ENCODE data around the gene NUPR1. TPM values are rescaled to one million over a fixed set of nuclear protein-coding genes. Genes with fewer than 3 reads are reported as not detected.
A peak's percentile ranks its signal among the peaks of the same experiment; 100 is the strongest.

The NUPR1 gene
- total RNA-seq, 2 experiments from 2014 or later: not detected

DNA sequence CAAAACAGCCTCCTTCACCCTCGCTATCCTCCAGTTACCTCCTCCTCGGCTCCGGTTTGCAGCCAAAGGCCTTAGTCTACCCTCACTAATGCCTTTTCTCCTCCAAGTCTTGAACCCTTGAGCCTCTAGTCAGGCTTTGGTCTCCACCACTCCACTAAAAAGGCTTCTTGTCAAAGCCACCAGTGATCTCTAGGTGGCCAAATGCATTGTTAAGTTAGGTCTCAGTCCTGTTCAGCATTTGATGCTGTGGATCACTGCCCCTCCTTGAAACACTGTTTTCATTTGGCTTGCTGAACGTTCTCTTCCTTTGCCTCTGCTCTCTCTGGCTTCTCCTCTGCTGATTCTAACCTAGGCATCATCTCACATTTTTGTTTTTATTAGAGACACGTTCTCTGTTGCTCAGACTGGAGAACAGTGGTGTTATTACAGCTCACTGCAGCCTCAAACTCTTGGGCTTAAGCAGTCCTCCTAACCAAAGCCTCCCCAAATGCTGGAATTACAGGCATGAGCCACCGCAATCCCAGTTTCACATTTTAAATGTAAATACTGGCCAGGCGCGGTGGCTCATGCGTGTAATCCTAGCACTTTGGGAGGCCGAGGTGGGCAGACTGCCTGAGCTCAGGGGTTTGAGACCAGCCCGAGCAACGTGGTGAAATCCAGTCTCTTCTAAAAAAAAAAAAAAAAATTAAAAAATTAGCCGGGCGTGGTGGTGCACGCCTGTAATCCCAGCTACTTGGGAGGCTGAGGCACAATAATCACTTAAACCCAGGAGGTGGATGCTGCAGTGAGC lies 16.1 kb upstream of the NUPR1 start:
- CTCF ChIA-PET: interaction anchor here (0.9 to 1.1 kb wide), 3 partner anchors 10 to 62 kb away, joined by 3 to 4 read pairs (median 4); partner anchors contain the start of gene APOBR
- POLR2A ChIA-PET: interaction anchor here (0.8 to 1.4 kb wide), 4 partner anchors 21 to 360 kb away, joined by 3 to 12 read pairs (median 4); partner anchors contain the start of genes ATXN2L and CLN3
- Mint-ChIP-seq H3K4me3 (peak overlapping the region; percentile 90), H3K36me3 (ENCODE audit: low read depth) (peaks cover 18% of the 10 kb centered on the region), H3K27me3 (no peaks in the 10 kb centered on the region), H3K9me3 (no peaks in the 10 kb centered on the region), H3K27ac (peak overlapping the region; percentile 88), H3K4me1 (ENCODE audit: low read depth) (peaks cover 35% of the 10 kb centered on the region)
- TF ChIP-seq, protein P1, sequence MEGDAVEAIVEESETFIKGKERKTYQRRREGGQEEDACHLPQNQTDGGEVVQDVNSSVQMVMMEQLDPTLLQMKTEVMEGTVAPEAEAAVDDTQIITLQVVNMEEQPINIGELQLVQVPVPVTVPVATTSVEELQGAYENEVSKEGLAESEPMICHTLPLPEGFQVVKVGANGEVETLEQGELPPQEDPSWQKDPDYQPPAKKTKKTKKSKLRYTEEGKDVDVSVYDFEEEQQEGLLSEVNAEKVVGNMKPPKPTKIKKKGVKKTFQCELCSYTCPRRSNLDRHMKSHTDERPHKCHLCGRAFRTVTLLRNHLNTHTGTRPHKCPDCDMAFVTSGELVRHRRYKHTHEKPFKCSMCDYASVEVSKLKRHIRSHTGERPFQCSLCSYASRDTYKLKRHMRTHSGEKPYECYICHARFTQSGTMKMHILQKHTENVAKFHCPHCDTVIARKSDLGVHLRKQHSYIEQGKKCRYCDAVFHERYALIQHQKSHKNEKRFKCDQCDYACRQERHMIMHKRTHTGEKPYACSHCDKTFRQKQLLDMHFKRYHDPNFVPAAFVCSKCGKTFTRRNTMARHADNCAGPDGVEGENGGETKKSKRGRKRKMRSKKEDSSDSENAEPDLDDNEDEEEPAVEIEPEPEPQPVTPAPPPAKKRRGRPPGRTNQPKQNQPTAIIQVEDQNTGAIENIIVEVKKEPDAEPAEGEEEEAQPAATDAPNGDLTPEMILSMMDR (IDR thresholded peaks at IDR 0.05): no peak
- ATAC-seq: no peak
- intact Hi-C loops (cut with micrococcal nuclease): no loop called here
- no peak for DNase-seq

DNA sequence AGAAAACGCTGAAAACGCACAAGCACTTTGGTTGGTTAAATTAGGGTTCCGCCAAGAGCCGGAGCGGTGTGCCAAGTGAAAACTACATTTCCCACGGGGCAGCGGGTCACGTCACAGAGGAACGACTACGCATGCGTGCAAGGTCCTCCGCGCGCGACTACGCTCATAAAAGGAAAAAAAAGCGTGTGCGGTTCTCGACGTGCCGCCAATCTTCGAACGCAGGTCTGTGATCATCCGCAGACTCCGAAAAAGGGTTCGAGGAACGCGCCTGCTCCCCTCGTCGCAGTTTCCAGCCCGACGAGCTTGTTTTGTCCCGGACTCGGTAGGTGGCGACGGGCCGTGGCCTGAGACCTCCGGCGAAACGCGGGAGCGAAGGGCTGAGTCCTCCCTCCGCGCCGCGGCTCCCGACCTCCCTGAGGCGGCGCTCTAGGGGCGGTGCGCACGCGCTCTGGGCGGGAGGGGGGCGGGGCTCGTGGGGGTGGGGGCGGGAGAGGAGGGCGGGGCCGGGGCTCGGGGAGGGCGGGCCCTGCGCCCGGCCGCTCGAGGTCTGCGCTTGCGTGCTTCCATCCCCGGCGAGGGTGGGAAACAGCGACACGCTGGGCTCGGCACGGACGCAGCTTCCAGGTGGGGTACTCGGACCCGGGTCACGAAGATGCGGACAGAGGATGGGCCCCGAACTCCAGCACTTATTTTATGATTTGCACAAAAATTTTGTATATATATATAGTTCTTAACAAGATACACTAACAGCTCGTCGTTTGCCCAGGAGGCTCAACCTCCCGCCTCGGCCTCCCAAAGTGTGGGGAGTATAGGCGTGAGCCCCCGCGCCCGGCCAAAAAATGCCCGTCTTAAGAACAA lies 15.2 kb upstream of the NUPR1 start, which contains the start of gene SGF29:
Gene SGF29 (plus strand): TSS at position 145 of the 858 bp plus-strand sequence. CDS start 27,150 bp downstream, outside the sequence.
- Mint-ChIP-seq H3K9me3 (no peaks in the 10 kb centered on the region), H3K27ac (peak within 1 kb of the TSS; percentile 98), H3K27me3 (no peaks in the 10 kb centered on the region), H3K4me1 (ENCODE audit: low read depth) (peaks cover 35% of the 10 kb centered on the region), H3K36me3 (ENCODE audit: low read depth) (peaks cover 11% of the 10 kb centered on the region), H3K4me3 (peak within 1 kb of the TSS; percentile 90)
- POLR2A ChIA-PET: interaction anchor here (0.6 to 1.4 kb wide), 9 partner anchors 20 to 1252 kb away, joined by 3 to 12 read pairs (median 3); partner anchors contain the start of genes ATXN2L, CLN3 and MAZ
- TF ChIP-seq, protein P1 (IDR thresholded peaks at IDR 0.05): peak; percentile 36
- intact Hi-C loops (cut with micrococcal nuclease): no loop called here
- CTCF ChIA-PET: interaction anchor here (1.1 kb wide), 1 partner anchor 10 kb away, joined by 3 read pairs; no protein-coding TSS in a partner anchor
- DNase-seq (peak; percentile 96), ATAC-seq (peak; percentile 91)

DNA sequence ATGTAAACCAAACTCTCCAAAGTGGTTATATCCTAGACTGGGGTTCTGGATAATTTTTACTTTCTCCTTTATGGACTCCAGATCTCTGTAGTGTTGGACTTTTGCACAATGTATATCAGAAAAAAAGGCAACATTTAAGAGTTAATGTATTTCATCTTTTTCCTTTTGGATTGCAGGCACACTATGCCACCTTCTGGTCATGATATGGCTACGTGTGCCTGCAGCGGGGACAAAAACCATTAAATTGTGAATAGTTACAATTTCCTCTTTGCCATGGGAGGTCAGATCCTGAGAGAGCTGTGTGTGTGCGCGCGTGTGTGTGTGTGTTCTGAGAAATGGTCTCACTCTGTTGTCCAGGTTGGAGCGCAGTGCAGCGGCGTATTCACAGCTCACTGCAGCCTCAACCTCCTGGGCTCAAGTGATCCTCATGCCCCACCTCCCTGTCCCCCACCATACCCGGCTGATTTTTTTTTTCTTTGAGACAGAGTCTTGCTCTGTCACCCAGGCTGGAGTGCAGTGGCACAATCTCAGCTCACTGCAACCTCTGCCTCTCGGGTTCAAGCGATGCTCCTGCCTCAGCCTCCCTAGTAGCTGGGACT lies 10.6 kb upstream of the NUPR1 start:
- no peak for ATAC-seq
- CTCF ChIA-PET: interaction anchor here (0.6 to 1.2 kb wide), 2 partner anchors 57 to 396 kb away, joined by 3 to 4 read pairs; partner anchors contain the start of gene CLN3
- Mint-ChIP-seq H3K27ac (peak overlapping the region; percentile 1), H3K27me3 (no peaks in the 10 kb centered on the region), H3K4me1 (ENCODE audit: low read depth) (peaks cover 11% of the 10 kb centered on the region), H3K4me3 (no peak overlapping the region), H3K9me3 (no peaks in the 10 kb centered on the region), H3K36me3 (ENCODE audit: low read depth) (no peaks in the 10 kb centered on the region)
- TF ChIP-seq, protein P1 (IDR thresholded peaks at IDR 0.05): peak; percentile 56
- POLR2A ChIA-PET: interaction anchor here (0.7 to 0.9 kb wide), 3 partner anchors 35 to 278 kb away, joined by 3 read pairs; no protein-coding TSS in a partner anchor
- peak; percentile 18 for DNase-seq
- intact Hi-C loops (cut with micrococcal nuclease): no loop called here

DNA sequence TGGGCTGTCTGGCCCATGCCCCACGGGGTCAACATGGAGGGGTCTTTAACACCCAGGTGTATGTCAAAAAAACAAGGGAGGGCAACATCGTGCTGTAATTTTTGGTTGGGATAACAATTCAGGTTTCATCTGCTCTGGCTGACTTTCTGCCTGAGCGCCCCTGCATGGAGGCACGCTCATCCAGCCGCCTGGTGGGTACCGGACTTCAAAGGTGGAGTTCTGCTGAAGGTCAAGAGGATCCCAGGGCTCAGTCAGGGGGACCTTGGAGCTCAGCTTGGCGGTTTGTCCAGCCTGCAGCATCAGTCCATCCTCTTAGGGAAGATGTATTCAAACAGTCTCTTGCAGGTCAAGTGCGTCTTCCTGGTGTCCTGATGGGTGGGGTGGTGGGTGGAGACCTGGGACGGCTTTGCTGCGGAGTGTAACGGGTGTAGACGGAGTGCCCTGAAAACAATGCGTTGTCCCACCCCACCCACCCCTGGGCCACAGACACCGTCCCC lies 9.6 kb upstream of the NUPR1 start:
- intact Hi-C loops (cut with micrococcal nuclease): no loop called here
- Mint-ChIP-seq H3K4me1 (ENCODE audit: low read depth) (peaks cover 10% of the 10 kb centered on the region), H3K4me3 (no peak overlapping the region), H3K27me3 (no peaks in the 10 kb centered on the region), H3K36me3 (ENCODE audit: low read depth) (no peaks in the 10 kb centered on the region), H3K9me3 (no peaks in the 10 kb centered on the region), H3K27ac (no peak overlapping the region)
- TF ChIP-seq, protein P1 (IDR thresholded peaks at IDR 0.05): no peak
- DNase-seq (no peak), ATAC-seq (no peak)
- CTCF ChIA-PET: interaction anchor here (1.7 kb wide), 1 partner anchor 15 kb away, joined by 4 read pairs; no protein-coding TSS in a partner anchor
- POLR2A ChIA-PET: no interaction called here

All from activated CD8-positive, alpha-beta T cell treated with anti-CD3 and anti-CD28 coated beads for 36 hours (primary cell).